PC-3 (cell line): ENCODE results near the gene FIS1.

ENCODE experiments used
- EZH2 ChIP-seq: fragments of 300-600 bp; sonication (generic); IDR thresholded peaks from one replicate; pipeline ENCODE4 v1.6.1; 2017; ENCODE audit warnings: antibody characterized with exemption, mild to moderate bottlenecking, low read length; ENCODE audit not compliant: unreplicated experiment
- TF ChIP-seq, protein P1 (sequence below): fragments of 300-600 bp; sonication (generic); conservative IDR thresholded peaks from 2 replicates; pipeline ENCODE4 v1.5.1; 2017; ENCODE audit warnings: antibody characterized with exemption, low read depth, mild to moderate bottlenecking, low read length

GRCh38 chr7:101201695-101202602 is 42.9 kb downstream of the FIS1 start:
- TF ChIP-seq, protein P1, sequence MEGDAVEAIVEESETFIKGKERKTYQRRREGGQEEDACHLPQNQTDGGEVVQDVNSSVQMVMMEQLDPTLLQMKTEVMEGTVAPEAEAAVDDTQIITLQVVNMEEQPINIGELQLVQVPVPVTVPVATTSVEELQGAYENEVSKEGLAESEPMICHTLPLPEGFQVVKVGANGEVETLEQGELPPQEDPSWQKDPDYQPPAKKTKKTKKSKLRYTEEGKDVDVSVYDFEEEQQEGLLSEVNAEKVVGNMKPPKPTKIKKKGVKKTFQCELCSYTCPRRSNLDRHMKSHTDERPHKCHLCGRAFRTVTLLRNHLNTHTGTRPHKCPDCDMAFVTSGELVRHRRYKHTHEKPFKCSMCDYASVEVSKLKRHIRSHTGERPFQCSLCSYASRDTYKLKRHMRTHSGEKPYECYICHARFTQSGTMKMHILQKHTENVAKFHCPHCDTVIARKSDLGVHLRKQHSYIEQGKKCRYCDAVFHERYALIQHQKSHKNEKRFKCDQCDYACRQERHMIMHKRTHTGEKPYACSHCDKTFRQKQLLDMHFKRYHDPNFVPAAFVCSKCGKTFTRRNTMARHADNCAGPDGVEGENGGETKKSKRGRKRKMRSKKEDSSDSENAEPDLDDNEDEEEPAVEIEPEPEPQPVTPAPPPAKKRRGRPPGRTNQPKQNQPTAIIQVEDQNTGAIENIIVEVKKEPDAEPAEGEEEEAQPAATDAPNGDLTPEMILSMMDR, result no peak
- TF ChIP-seq EZH2, result no peak
